Stimulated activated effector memory CD8-positive, alpha-beta T cell treated with anti-CD3 and anti-CD28 coated beads, Interleukin-12 subunit alpha, Interleukin-12 subunit beta, amount 100 ng/mL, for 72 hours (primary cell): Measurements from ENCODE around the gene CD300H.
"Not testable (repeated sequence)": the region's sequence is repeated elsewhere in the genome, so short reads cannot be mapped to it uniquely, and the experiment has no call there.

ENCODE experiments used
- ATAC-seq: fragments of 150-1000 bp; cut with Tn5 transposase; 2 replicates; pipeline ENCODE4 v1.10.0; 2021
- DNase-seq, 2 donors: peaks; one replicate each; pipeline ENCODE4 v3.0.0; 2021 to 2022; ENCODE audit warnings: low spot score in 2 of 2
- H3K27ac Mint-ChIP-seq: one replicate; pipeline ENCODE4 v1.8.0; 2022; ENCODE audit warnings: mild to moderate bottlenecking, mixed read lengths
- H3K36me3 Mint-ChIP-seq: one replicate; pipeline ENCODE4 v1.8.0; 2022; ENCODE audit warnings: mild to moderate bottlenecking, mixed read lengths
- H3K4me1 Mint-ChIP-seq: one replicate; pipeline ENCODE4 v1.8.0; 2022; ENCODE audit warnings: mixed read lengths
- H3K4me3 Mint-ChIP-seq: one replicate; pipeline ENCODE4 v1.8.0; 2022; ENCODE audit warnings: mild to moderate bottlenecking, mixed read lengths
- H3K9me3 Mint-ChIP-seq: one replicate; pipeline ENCODE4 v1.8.0; 2022; ENCODE audit warnings: mixed read lengths

The CD300H gene

DNA sequence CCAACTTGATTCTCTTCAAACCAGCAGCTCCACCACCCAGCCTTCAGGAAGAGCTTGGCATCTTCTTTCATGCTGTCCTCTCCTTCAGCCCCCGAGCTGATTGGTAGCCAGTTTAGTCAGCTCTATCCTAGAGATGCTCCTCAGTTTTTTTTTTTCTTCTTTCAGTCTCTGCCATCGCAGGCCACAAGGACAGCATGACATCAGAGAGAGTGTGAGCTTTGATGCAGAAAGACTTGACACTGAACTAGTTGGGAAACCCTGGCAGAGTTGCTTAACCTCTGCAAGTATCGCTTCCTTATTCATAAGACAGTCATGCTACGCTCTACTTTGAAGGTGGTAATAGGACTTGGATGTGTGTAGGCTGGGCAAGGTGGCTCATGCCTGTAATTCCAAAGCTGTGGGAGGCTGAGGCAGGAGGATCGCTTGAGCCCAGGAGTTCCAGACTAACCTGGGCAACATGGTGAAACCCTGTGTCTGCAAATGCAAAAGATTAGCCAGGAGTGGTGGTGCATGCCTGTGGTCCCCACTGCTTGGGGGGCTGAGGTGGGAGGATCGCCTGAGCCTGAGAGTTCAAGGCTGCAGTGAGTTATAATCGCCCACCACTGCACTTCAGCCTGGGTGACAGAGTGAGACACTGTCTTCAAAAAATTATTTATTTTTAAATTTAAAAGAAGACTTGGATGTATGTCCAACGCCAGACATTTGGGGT, 38.7 kb downstream of the CD300H start:
- DNase-seq (no peak), ATAC-seq (peak; percentile 82)

DNA sequence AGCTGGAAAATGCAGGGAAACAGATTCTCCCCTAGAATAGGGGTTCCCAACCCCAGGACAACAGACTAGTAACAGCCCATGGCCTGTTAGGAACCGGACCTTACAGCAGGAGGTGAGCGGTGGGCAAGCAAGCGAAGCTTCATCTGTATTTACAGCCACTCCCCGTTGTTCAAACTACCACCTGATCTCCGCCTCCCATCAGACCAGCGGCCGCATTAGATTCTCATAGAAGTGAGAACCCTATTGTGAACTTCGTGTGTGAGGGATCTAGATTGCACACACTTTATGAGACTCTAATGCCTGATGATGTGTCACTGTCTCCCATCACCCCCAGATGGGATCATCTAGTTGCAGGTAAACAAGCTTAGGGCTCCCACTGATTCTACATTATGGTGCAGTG, 39.6 kb downstream of the CD300H start:
- Mint-ChIP-seq H3K4me1 (peaks cover 13% of the 10 kb centered on the region), H3K36me3 (no peaks in the 10 kb centered on the region), H3K27ac (no peak overlapping the region), H3K4me3 (no peak overlapping the region), H3K9me3 (peaks cover 3% of the 10 kb centered on the region)
- ATAC-seq (no peak), DNase-seq (no peak)

More for the DNA sequence above, 38.7 kb downstream of the CD300H start:
- Mint-ChIP-seq H3K4me3 (no peak overlapping the region), H3K36me3 (no peaks in the 10 kb centered on the region), H3K9me3 (no peaks in the 10 kb centered on the region), H3K4me1 (peaks cover 17% of the 10 kb centered on the region), H3K27ac (no peak overlapping the region)

DNA sequence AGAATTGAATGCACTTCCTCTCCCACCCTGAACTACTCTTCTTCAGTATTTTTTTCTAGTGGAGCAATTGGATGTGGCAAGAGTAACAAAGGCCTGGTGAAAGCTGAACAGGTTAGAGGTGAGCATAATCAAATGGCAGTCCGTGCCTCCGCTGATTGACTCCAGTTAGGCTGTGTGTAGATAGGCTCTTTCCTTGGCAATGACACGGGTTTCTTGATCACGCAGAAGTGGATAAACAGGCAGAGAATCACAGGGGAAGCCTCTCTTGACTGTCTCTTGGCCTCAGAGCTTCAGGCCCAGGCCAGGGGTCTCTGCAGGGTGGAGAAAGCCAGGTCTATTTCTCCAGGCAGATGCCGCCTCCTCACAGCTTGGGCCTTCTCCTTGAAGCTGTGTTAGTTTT, 40.2 kb downstream of the CD300H start:
- ATAC-seq, result no peak
- Mint-ChIP-seq H3K4me3 (no peak overlapping the region), H3K4me1 (peaks cover 10% of the 10 kb centered on the region), H3K27ac (no peak overlapping the region), H3K36me3 (no peaks in the 10 kb centered on the region), H3K9me3 (peaks cover 3% of the 10 kb centered on the region)
- DNase-seq, result no peak

GRCh38 chr17:74526681-74527080, 40.6 kb downstream of the CD300H start:
- no peak overlapping the region for H3K4me3 Mint-ChIP-seq
- peaks cover 3% of the 10 kb centered on the region for H3K9me3 Mint-ChIP-seq
- peaks cover 13% of the 10 kb centered on the region for H3K4me1 Mint-ChIP-seq
- DNase-seq (no peak), ATAC-seq (no peak)
- H3K27ac Mint-ChIP-seq, result no peak overlapping the region
- H3K36me3 Mint-ChIP-seq, result no peaks in the 10 kb centered on the region

DNA sequence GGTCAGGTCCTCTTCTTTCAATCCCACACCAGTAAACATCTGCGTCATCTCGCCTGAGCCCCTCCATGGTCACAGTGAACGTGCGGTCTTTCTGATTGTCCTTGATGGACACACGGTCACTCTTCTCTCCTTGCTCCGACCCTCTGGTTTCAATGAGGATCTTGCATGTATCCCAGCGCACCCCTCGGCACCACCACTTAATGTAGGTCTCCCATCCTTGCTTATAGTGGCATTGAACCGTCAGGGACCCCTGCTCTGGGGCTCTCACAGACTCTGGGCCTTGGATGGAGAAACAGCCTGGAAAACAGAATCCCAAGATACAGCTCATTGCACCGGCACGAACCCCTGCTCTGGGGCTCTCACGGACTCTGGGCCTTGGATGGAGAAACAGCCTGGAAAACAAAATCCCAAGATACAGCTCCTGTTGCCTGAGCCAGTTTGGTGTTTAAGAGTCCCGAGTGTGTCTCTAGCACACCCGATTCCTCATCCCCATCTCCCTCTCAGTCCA, 41.5 kb downstream of the CD300H start:
- Mint-ChIP-seq H3K9me3 (peaks cover 3% of the 10 kb centered on the region), H3K27ac (peak overlapping the region; percentile 37), H3K4me1 (peaks cover 21% of the 10 kb centered on the region), H3K4me3 (no peak overlapping the region), H3K36me3 (no peaks in the 10 kb centered on the region)
- ATAC-seq, result no peak
- peak in 1 of 2 donors; percentile 36 for DNase-seq

DNA sequence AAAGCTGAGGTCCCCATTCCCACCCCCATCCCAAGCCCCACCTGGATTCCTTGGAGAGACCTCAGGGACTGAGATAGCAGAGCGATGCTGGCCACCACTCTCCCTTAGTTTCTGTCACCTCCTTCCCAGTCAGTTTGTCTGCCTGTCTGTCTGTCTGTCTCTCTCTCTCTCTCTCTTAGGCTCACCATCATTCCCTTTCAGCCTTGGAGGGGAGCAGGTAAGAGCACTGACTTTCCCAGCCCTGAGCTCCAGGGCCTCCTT, 41.9 kb downstream of the CD300H start:
- Mint-ChIP-seq H3K27ac (peak overlapping the region; percentile 37), H3K9me3 (peaks cover 3% of the 10 kb centered on the region), H3K36me3 (no peaks in the 10 kb centered on the region), H3K4me3 (no peak overlapping the region), H3K4me1 (peaks cover 21% of the 10 kb centered on the region)
- ATAC-seq (no peak), DNase-seq (no peak)

DNA sequence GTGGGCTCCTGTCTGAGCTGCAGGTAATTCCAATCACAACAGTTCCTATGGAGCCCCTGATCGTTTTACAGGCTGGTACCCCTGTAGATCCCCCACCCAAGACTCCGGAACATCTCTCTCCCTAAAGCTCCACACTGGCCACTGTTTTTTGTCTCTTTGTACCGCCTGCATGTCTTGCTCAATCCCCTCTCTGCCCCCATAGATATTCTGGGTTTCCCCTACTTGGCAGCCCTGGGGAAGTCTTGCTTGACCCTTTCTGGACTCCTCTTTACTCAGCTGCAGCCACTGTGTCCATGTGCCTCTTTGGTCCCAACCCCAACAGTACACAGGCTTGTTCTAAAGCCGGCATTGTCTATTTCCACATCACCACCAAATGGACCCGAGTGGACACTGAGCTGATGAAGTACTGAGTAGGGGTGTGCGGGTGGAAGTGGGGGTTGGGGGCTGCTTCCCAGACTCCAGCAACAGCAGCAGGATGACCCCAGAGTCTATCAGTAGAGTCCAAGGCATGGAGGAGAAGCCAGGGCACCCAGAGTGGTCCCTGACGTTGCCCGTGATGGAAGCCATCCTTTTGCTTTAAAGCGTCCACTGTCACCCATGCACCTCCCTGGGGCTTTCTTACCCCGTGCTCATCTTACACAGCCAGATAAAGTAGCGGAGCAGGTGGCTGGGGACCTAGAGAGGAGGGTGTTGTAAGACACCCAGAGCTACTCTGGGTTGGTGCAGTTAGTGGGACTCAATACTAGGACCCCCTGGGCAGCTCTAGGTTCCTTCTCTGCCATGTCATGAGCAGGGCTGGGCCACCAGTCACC, 42.5 kb downstream of the CD300H start:
- Mint-ChIP-seq H3K4me1 (peaks cover 24% of the 10 kb centered on the region), H3K4me3 (no peak overlapping the region), H3K27ac (no peak overlapping the region), H3K36me3 (no peaks in the 10 kb centered on the region), H3K9me3 (peaks cover 3% of the 10 kb centered on the region)
- ATAC-seq (no peak), DNase-seq (peak in 1 of 2 donors; percentile 36)

DNA sequence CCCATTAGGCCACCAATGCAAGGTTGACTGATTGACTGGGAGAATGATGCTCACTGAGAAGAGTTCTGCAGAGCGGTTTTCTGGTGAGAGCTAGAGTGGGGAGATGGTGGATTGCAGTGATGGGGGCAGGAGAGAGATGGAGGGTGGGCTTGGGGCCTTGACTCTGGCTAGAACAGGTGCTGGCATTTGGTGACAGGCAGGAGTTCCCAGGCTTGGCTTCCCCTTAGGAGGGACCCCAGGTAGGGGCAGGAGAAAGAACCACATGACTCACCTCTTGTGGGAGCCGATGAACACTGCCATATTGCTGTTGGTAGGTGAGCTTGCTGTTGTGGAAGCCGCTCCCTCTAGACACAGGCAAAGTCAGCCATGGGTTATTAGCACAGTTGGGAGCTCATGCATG, 44.0 kb downstream of the CD300H start:
- no peak overlapping the region for H3K27ac Mint-ChIP-seq
- no peak for DNase-seq
- peaks cover 3% of the 10 kb centered on the region for H3K9me3 Mint-ChIP-seq
- H3K36me3 Mint-ChIP-seq, result no peaks in the 10 kb centered on the region
- H3K4me1 Mint-ChIP-seq, result peaks cover 30% of the 10 kb centered on the region
- ATAC-seq, result no peak
- no peak overlapping the region for H3K4me3 Mint-ChIP-seq

- ATAC-seq, result no peak
- H3K4me1 Mint-ChIP-seq, result peaks cover 30% of the 10 kb centered on the region
- H3K4me3 Mint-ChIP-seq, result no peak overlapping the region
- peak in 1 of 2 donors; percentile 43 for DNase-seq
- no peak overlapping the region for H3K27ac Mint-ChIP-seq
- peaks cover 3% of the 10 kb centered on the region for H3K9me3 Mint-ChIP-seq
- no peaks in the 10 kb centered on the region for H3K36me3 Mint-ChIP-seq
These were observed 44.8 kb downstream of the CD300H start for GRCh38 chr17:74522381-74523105.

GRCh38 chr17:74521701-74522201, 45.6 kb downstream of the CD300H start:
- DNase-seq, result peak in 1 of 2 donors; percentile 53
- peaks cover 3% of the 10 kb centered on the region for H3K9me3 Mint-ChIP-seq
- peaks cover 30% of the 10 kb centered on the region for H3K4me1 Mint-ChIP-seq
- peak overlapping the region; percentile 15 for H3K4me3 Mint-ChIP-seq
- H3K36me3 Mint-ChIP-seq, result no peaks in the 10 kb centered on the region
- peak; percentile 51 for ATAC-seq
- H3K27ac Mint-ChIP-seq, result peak overlapping the region; percentile 36

DNA sequence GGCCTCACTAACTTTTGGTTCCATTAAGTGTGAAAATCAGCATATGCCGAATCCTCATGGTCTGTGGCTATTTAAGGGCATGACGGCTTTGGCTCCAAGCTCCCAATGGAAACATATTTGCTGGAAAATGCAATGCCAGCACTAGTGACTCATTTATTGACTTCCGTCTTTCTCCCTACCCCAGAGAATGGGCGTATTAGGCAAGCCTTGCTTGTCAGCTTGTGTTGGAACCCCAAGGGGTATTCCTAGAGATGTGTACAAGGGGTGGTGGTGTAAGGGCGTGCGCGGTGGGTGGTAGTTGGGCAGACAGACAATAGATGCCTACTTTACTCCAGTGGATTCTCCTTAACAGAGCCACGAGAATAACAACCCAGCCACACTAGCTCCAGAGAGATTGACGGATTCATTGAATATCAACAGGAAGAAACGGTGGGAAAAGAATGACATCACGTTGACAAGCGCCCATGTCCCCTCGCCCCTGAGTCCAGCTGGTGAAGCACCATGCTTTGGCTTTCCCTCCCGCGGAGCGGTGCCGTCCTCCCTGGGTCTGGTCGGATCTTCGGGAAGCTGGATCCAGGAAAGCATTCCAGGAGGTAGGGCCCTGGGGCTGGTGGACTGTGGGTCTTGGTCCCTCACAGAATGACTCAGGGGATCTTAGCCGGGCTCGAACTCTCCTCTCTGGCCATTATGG, 46.4 kb downstream of the CD300H start:
- Mint-ChIP-seq H3K36me3 (no peaks in the 10 kb centered on the region), H3K4me1 (peaks cover 30% of the 10 kb centered on the region), H3K9me3 (peaks cover 3% of the 10 kb centered on the region), H3K27ac (peak overlapping the region; percentile 36), H3K4me3 (peak overlapping the region; percentile 15)
- DNase-seq (no peak), ATAC-seq (no peak)

DNA sequence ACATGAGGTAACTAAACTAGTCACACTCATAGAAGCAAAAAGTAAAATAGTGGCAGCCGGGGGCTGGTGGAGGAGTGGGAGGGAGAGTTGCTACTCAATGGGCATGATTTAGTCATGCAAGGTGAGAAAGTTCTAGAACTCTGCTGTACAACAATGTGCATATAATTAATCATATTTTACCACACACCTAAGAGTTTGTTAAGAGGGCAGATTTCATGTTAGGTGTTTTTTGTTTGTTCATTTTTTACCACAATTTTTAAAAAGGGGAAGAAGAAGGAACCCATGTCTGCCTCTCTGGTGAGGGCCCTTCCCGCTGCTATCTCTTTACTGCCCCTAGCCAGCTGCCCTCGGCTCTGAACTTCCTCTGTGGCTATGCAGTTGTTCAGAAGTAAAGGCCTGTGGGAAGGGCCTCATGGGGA, 47.3 kb downstream of the CD300H start:
- Mint-ChIP-seq H3K36me3 (peaks cover 5% of the 10 kb centered on the region), H3K27ac (peak overlapping the region; percentile 36), H3K4me1 (peaks cover 34% of the 10 kb centered on the region), H3K9me3 (peaks cover 3% of the 10 kb centered on the region), H3K4me3 (no peak overlapping the region)
- ATAC-seq (peak; percentile 91), DNase-seq (peak in 1 of 2 donors; percentile 47)

- not testable (repeated sequence) for H3K27ac Mint-ChIP-seq, ATAC-seq, H3K4me3 Mint-ChIP-seq, DNase-seq, H3K9me3 Mint-ChIP-seq
- H3K36me3 Mint-ChIP-seq, result peaks cover 20% of the 10 kb centered on the region
- peaks cover 48% of the 10 kb centered on the region for H3K4me1 Mint-ChIP-seq
These were observed 48.8 kb downstream of the CD300H start for GRCh38 chr17:74518413-74518981.

DNA sequence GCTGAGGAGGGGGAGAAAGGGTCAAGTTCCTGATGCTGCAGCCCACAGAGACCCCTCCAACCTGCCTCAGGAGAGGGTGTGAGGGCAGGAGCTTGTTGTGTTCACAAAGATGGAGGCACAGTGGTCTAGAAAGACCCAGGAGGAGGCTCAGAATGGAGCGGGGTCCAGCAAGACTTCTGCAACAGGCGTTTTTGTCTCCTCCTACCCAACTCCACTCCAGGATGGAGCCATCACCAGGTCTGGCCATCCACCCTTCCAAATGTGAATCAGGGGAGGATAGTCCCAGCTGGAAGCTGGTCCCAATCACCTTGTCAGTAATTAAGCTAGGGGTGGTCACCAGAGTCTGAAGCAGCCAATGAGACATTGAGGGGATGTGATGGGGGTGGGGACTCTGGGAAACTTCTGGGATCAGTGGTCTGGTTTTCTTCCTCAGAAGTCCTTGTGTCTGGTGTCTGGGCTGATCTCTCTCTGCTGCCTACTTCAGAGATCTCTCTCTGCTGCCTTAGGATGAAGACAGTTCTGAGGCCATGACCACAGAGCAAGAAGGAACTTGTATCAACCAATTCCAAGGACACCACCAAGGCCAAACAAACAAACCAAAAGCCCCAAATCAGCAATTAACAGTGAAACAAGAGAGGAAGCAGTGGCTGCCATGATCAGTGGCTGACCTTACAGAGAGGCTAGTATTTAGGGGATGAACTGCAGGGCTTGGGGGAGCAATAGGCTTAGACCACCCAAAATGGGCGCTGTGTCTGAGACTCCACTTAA, 50.6 kb downstream of the CD300H start:
- DNase-seq (peak in 1 of 2 donors; percentile 30), ATAC-seq (no peak)
- Mint-ChIP-seq H3K9me3 (peaks cover 2% of the 10 kb centered on the region), H3K4me1 (peaks cover 56% of the 10 kb centered on the region), H3K4me3 (no peak overlapping the region), H3K27ac (no peak overlapping the region), H3K36me3 (peaks cover 30% of the 10 kb centered on the region)
